ENCODE data around the gene CTRB1. TPM values are rescaled to one million over a fixed set of nuclear protein-coding genes. Genes with fewer than 3 reads are reported as not detected.

CTRB1 gene
- polyA plus RNA-seq, 2 of the 4 experiments (the other 2 are of a cell fraction): not detected

DNA sequence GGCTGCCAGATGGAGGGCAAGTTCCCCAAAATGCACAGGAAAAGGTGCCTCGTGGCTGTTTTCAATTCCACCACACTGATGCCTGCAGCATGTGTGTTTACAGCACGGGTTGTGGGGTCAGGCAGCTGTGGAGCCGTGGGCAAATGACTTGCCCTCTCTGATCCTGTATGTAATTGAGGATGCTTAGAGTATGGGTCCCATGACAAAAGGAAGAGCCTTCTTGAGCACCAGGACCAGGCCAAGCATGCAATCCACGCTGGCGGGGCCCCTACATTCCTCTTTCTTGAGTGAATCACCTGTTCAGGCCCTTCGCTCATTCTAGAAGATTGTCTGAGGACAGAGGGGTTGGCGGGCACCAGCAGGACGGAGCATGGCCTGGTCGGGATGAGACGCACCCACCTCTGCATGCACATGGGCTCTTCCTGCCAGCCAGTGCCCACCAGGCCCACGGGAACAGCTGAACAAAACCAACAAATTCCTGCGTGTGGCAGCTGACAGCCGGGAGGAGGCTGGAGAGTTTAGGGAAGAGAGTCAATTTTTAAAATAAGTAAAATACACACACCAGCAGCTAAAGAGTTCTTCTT is 10.5 kb upstream of the CTRB1 start:
- no peak for DNase-seq (ENCODE audit: low read depth in 1 of 2, low spot score in 1 of 2)
- Histone ChIP-seq H3K4me3 (no peak overlapping the region), H3K27ac (no peak overlapping the region), H3K4me2 (no peak overlapping the region), H3K9me3 (no peaks in the 10 kb centered on the region), H3K4me1 (no peaks in the 10 kb centered on the region)
- no peak for TF ChIP-seq KDM1A (IDR thresholded peaks at IDR 0.05; ENCODE audit: low read depth)
- no peak for TF ChIP-seq JUN (IDR thresholded peaks at IDR 0.05)
- TF ChIP-seq FOXS1 (CRISPR knock-in tag; IDR thresholded peaks at IDR 0.05): no peak
- no peak for TF ChIP-seq KDM5A (IDR thresholded peaks at IDR 0.05)
- TF ChIP-seq, protein P1, sequence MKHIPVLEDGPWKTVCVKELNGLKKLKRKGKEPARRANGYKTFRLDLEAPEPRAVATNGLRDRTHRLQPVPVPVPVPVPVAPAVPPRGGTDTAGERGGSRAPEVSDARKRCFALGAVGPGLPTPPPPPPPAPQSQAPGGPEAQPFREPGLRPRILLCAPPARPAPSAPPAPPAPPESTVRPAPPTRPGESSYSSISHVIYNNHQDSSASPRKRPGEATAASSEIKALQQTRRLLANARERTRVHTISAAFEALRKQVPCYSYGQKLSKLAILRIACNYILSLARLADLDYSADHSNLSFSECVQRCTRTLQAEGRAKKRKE (CRISPR knock-in tag; IDR thresholded peaks at IDR 0.05; ENCODE audit: low read depth): no peak
- TF ChIP-seq, protein P2, sequence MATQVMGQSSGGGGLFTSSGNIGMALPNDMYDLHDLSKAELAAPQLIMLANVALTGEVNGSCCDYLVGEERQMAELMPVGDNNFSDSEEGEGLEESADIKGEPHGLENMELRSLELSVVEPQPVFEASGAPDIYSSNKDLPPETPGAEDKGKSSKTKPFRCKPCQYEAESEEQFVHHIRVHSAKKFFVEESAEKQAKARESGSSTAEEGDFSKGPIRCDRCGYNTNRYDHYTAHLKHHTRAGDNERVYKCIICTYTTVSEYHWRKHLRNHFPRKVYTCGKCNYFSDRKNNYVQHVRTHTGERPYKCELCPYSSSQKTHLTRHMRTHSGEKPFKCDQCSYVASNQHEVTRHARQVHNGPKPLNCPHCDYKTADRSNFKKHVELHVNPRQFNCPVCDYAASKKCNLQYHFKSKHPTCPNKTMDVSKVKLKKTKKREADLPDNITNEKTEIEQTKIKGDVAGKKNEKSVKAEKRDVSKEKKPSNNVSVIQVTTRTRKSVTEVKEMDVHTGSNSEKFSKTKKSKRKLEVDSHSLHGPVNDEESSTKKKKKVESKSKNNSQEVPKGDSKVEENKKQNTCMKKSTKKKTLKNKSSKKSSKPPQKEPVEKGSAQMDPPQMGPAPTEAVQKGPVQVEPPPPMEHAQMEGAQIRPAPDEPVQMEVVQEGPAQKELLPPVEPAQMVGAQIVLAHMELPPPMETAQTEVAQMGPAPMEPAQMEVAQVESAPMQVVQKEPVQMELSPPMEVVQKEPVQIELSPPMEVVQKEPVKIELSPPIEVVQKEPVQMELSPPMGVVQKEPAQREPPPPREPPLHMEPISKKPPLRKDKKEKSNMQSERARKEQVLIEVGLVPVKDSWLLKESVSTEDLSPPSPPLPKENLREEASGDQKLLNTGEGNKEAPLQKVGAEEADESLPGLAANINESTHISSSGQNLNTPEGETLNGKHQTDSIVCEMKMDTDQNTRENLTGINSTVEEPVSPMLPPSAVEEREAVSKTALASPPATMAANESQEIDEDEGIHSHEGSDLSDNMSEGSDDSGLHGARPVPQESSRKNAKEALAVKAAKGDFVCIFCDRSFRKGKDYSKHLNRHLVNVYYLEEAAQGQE (IDR thresholded peaks at IDR 0.05): no peak
- TF ChIP-seq ESRRA (IDR thresholded peaks at IDR 0.05; ENCODE audit: borderline replicate concordance, low read length): no peak
- TF ChIP-seq BHLHE40 (IDR thresholded peaks at IDR 0.05; ENCODE audit: low read depth, low read length): no peak
- TF ChIP-seq HEYL (CRISPR knock-in tag; IDR thresholded peaks at IDR 0.05): no peak
- TF ChIP-seq JUNB (IDR thresholded peaks at IDR 0.05): no peak
- TF ChIP-seq, protein P3, sequence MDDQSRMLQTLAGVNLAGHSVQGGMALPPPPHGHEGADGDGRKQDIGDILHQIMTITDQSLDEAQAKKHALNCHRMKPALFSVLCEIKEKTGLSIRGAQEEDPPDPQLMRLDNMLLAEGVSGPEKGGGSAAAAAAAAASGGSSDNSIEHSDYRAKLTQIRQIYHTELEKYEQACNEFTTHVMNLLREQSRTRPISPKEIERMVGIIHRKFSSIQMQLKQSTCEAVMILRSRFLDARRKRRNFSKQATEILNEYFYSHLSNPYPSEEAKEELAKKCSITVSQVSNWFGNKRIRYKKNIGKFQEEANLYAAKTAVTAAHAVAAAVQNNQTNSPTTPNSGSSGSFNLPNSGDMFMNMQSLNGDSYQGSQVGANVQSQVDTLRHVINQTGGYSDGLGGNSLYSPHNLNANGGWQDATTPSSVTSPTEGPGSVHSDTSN (IDR thresholded peaks at IDR 0.05): no peak
- no peak for TF ChIP-seq SREBF2 (IDR thresholded peaks at IDR 0.05)
- no peak for ATAC-seq
- no peak for FAIRE-seq
- ChIA-PET CTCF (interaction anchor here (0.6 to 6.1 kb wide), 3 partner anchors 10 to 309 kb away, joined by 3 to 44 read pairs (median 32); no protein-coding TSS in a partner anchor), POLR2A (interaction anchor here (0.5 kb wide), 1 partner anchor 144 kb away, joined by 4 read pairs; no protein-coding TSS in a partner anchor)
- 74% methylated on average over 13 of the region's 13 CpGs for WGBS (ENCODE audit: missing lambda C conversion rate)

DNA sequence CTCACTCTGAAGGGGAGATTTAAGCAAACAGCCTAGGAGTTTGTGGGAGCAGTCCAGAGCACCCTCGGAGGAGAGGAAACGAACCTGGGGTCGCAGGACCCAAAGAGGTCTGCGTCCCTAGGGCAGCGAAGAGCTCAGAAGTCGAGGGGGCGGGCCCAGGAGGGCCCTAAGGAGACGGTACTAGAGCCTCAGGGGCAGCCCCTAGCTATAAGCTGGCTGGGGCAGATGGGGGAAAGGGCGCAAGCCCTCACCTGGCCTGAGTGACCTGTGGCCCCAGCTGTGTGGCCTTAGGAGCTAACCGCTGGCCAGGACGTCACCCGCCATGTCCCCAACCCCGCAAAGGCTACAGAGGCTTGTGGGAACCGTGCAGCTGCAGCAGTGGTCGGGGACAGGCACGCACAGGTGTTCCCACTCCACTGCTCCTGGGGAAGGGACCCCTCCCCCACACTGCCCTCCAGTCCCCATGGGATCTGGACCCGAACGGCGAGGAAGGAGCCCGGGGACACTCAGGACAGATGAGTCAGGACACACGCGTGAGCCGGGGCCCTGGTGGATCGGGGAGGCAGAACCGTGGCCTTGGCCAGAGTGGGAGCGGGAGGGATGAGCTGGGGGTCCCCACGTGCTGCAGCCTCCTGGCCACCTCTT is 9.8 kb upstream of the CTRB1 start:
- CTCF ChIA-PET: interaction anchor here (0.8 to 6.1 kb wide), 5 partner anchors 10 to 256 kb away, joined by 4 to 44 read pairs (median 4); no protein-coding TSS in a partner anchor
- TF ChIP-seq HOXB13 (CRISPR knock-in tag; IDR thresholded peaks at IDR 0.05; ENCODE audit: low read depth) (no peak), PHF8 (IDR thresholded peaks at IDR 0.05; ENCODE audit: borderline replicate concordance, low read depth) (no peak), RNF2 (IDR thresholded peaks at IDR 0.05; ENCODE audit: borderline replicate concordance, low read depth) (no peak), EP300 (IDR thresholded peaks at IDR 0.05) (no peak), CHD2 (IDR thresholded peaks at IDR 0.05; ENCODE audit: low read length, partially characterized antibody) (no peak), MYC (IDR thresholded peaks at IDR 0.05; ENCODE audit: borderline replicate concordance, low read length) (no peak), ESRRA (IDR thresholded peaks at IDR 0.05; ENCODE audit: borderline replicate concordance, low read length) (no peak), HOXA7 (CRISPR knock-in tag; IDR thresholded peaks at IDR 0.05) (no peak), ZC3H11A (IDR thresholded peaks at IDR 0.05) (no peak), KDM5A (IDR thresholded peaks at IDR 0.05) (no peak), SMC3 (IDR thresholded peaks at IDR 0.05) (no peak), ZSCAN20 (CRISPR knock-in tag; IDR thresholded peaks at IDR 0.05) (no peak), RFX5 (IDR thresholded peaks at IDR 0.05) (no peak), JUNB (IDR thresholded peaks at IDR 0.05) (no peak), HOXB5 (CRISPR knock-in tag; IDR thresholded peaks at IDR 0.05) (no peak), CEBPB (IDR thresholded peaks at IDR 0.05) (no peak), TFCP2L1 (CRISPR knock-in tag; IDR thresholded peaks at IDR 0.05) (no peak)
- TF ChIP-seq, protein P4, sequence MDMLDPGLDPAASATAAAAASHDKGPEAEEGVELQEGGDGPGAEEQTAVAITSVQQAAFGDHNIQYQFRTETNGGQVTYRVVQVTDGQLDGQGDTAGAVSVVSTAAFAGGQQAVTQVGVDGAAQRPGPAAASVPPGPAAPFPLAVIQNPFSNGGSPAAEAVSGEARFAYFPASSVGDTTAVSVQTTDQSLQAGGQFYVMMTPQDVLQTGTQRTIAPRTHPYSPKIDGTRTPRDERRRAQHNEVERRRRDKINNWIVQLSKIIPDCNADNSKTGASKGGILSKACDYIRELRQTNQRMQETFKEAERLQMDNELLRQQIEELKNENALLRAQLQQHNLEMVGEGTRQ (IDR thresholded peaks at IDR 0.05): no peak
- TF ChIP-seq, protein P5, sequence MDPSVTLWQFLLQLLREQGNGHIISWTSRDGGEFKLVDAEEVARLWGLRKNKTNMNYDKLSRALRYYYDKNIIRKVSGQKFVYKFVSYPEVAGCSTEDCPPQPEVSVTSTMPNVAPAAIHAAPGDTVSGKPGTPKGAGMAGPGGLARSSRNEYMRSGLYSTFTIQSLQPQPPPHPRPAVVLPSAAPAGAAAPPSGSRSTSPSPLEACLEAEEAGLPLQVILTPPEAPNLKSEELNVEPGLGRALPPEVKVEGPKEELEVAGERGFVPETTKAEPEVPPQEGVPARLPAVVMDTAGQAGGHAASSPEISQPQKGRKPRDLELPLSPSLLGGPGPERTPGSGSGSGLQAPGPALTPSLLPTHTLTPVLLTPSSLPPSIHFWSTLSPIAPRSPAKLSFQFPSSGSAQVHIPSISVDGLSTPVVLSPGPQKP (IDR thresholded peaks at IDR 0.05; ENCODE audit: low read depth, low read length): no peak
- TF ChIP-seq, protein P6, sequence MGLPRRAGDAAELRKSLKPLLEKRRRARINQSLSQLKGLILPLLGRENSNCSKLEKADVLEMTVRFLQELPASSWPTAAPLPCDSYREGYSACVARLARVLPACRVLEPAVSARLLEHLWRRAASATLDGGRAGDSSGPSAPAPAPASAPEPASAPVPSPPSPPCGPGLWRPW (IDR thresholded peaks at IDR 0.05): no peak
- Histone ChIP-seq H3K9me3 (no peaks in the 10 kb centered on the region), H3K27ac (no peak overlapping the region), H3K4me2 (no peak overlapping the region), H3K4me3 (no peak overlapping the region), H3K4me1 (no peaks in the 10 kb centered on the region)
- DNase-seq (ENCODE audit: low read depth in 1 of 2, low spot score in 1 of 2) (no peak), ATAC-seq (no peak), FAIRE-seq (no peak)
- 86% methylated on average over 27 of the region's 27 CpGs for WGBS (ENCODE audit: missing lambda C conversion rate)
- POLR2A ChIA-PET: interaction anchor here (0.5 kb wide), 1 partner anchor 143 kb away, joined by 4 read pairs; no protein-coding TSS in a partner anchor

Data from A549 (cell line).